ENCODE data around the gene LBP.

GRCh38 chr20:38306379-38306778, 39.9 kb upstream of the LBP start:
- TF ChIP-seq EP300 (IDR thresholded peaks at IDR 0.05; ENCODE audit: borderline replicate concordance) (no peak), USF1 (IDR thresholded peaks at IDR 0.05) (no peak), TAF1 (IDR thresholded peaks at IDR 0.05; ENCODE audit: low read depth) (no peak), EGR1 (IDR thresholded peaks at IDR 0.05) (no peak), NFIC (IDR thresholded peaks at IDR 0.05) (no peak), TEAD4 (IDR thresholded peaks at IDR 0.05) (no peak), MAX (IDR thresholded peaks at IDR 0.05) (no peak)

Data from Ishikawa (cell line).